GM19468 (cell line): Measurements from ENCODE around the gene CEP170.
"Not testable (repeated sequence)": the region's sequence is repeated elsewhere in the genome, so short reads cannot be mapped to it uniquely, and the experiment has no call there.

ENCODE experiments used
- ATAC-seq: cut with Tn5 transposase; IDR thresholded peaks from one replicate; pipeline ENCODE4 v1.9.1; 2021; ENCODE audit warnings: mild to moderate bottlenecking, moderate library complexity, moderate number of reproducible peaks; ENCODE audit not compliant: unreplicated experiment; ENCODE audit errors: extremely low read depth

CEP170 gene

DNA sequence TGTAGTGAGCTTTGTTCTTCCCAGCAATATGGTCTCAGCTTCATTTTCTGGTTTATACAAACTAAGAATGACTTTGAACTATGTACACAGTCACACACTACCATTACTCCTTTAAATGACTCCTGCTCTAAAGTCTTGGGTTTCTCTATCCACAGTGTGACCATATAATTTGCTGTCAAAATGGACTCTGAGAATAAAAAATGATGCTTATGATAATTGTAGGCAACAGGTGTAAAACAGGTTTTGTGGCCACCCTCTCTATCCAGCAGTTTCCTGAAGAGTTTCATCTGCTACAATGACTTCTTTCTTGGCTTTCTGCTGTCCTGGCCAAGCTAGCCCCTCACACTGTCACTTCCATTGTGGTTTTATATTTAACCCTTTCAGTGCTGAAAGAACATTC, 71.4 kb downstream of the CEP170 start:
- not testable (repeated sequence) for ATAC-seq

DNA sequence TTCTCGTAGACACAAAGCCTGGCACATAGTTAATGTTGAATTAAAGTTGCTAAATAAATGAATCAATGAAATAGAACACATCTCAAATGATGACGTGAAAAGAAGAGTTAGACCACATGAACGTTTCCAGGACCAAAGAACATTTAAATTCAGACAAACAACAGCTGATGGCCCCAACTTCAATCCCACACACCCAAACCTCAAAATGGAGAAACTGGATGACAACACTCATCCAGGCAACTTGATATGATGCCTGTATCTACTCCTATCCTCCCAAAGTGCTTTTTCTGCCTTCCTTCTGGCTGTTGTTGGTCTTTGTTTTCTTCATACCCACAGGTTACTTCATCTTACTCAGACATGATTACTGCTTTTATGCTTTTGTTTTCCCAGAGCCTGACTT, 71.9 kb downstream of the CEP170 start:
- not testable (repeated sequence) for ATAC-seq

DNA sequence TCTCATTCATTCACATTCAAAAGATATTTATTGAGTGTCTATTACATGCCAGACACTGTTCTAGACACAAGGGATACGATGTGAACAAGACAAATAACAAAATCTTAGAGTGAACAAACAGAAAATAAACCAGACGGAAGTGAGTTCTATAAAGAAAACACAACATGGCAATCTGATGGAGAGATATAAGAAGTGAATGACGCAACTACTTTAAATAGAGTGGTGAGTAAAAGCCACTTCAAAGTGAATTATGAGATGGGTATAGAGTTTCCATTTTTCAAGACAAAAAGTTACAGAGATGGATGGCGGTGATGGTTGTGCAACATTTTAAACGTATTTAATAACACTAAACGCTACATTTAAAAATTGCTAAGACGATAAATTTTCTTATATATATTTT, 75.4 kb downstream of the CEP170 start:
- ATAC-seq: no peak

DNA sequence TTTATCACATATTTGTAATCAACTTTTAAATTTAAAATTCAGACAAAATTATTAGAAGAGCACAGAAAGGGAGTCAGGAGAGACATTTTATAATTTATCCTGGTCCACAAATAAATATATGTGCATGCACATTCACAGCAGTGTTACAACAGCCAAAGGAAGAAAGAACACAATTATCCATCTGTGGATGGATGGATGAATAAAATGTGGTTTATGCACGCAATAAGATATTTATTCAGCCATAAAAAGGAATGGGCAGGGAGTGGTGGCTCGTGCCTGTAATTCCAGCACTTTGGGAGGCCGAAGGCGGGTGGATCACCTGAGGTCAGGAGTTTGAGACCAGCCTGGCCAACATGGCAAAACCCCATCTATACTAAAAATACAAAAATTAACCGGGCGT, 77.3 kb downstream of the CEP170 start:
- ATAC-seq: not testable (repeated sequence)

DNA sequence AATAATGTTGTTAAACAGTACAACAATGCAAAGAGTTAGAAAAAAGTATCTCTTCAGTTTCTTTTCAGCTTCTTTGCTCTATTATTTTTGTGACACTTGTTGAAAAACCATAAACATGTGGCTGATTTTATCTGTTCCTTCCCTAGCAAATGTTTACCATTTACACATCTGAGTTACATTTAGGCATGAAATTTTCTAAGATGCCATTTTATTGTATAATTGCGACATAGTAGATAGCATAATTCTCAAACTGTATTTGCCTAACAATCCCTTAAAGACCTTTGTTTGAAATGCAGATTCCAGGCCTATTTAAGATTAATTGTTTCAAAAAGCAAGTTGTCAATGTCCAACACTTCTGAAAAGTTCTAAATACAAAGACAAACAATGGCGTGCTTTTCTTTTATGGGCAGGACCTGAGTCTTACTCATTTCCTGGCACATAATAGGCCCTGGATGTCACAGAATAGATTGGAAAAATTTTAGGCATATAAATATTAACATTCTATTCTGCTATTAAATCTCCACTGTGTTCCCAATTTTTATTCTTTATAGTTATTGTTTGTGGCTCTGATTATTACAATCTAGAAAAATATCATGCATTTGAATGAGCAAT, 81.2 kb downstream of the CEP170 start:
- not testable (repeated sequence) for ATAC-seq

DNA sequence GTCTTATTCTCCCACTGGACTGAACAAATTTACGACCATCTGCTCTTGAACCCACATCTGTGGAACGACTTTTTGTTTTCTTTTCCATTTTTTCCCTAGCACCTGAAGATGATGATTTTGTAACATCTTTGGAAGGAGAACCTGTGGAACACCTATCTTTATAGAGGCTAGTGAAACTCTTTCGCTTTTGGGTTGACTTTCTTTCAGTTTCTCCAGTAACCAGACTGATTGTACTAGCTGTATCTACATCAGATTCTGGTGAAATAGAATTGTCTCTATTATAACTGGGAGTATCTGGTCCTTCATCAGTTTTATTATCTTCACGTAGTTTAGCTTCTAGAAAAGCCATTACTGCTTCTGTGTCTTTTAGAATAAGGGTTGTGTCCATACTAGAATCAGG, 90.2 kb downstream of the CEP170 start:
- not testable (repeated sequence) for ATAC-seq

DNA sequence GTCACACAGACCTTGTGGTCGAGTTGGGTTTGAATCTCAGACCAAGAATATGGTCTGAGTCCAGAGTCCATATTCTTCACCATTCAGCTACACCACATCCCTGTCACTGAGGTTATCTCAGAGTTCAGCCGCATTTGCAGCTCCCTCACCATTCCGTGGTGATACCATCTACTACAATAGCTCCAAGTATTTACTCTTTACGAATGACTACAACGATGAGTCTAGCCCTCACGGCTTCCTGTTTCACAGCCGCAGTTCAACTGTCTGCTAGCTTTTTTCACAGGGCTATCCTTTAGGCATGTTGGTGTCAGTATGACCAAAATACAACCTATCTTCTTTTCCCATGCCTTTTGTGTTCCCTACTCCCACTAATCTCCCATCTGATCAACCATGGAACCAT, 104.2 kb downstream of the CEP170 start:
- ATAC-seq: not testable (repeated sequence)

DNA sequence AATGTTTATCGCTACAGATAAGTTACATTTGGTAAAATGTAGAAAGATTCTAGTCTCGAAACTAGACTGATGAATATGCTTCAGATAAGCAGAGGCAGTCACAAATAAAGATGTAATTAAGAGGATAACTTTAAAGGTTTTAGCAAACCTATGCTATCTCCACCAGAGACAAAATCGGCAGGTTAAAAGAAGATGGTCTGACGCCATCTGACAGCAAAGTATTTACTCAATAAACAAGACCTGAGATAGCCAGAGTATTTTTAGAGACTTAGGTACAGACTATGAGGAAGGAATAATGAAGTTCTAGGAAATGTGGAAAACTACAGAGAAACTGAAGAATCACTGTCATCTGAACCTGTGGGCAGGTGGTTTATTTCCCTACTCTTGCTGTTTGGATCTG, 106.0 kb downstream of the CEP170 start:
- ATAC-seq: not testable (repeated sequence)

DNA sequence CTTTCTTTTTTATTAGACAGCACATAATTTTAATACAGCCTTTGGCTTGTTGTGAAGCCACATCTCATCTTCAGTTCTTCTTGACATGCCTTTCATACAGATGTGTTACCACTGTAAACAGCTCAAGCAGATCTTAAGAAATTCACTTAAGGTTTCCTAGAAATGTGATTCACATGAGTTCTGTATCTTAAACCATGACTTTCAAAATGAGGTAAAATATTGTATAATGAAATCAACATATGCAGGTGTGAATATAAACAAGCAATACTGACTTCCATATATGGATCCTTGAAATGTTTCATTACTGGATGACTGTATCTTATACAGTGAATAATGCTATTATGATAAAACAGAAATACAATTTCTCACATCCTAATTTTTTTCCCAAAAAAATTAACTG, 107.7 kb downstream of the CEP170 start:
- not testable (repeated sequence) for ATAC-seq

DNA sequence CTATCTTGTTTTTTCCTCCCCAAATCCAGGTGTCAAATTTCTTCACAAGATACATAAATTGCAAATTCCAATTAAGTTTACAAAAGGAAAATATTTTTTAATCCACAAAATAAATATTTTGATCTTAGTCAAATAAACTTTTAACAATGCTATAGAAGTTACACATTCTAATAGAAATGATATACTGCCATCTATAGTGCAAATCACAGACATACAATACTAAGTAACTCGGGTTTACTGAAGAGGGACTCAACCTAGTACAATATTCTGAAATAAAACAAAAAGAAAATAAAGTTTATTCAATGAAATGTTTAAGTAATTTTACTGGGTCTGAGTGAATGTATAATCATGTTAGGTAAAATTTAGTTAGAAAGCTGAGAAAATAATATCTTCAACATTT, 114.6 kb downstream of the CEP170 start:
- not testable (repeated sequence) for ATAC-seq

DNA sequence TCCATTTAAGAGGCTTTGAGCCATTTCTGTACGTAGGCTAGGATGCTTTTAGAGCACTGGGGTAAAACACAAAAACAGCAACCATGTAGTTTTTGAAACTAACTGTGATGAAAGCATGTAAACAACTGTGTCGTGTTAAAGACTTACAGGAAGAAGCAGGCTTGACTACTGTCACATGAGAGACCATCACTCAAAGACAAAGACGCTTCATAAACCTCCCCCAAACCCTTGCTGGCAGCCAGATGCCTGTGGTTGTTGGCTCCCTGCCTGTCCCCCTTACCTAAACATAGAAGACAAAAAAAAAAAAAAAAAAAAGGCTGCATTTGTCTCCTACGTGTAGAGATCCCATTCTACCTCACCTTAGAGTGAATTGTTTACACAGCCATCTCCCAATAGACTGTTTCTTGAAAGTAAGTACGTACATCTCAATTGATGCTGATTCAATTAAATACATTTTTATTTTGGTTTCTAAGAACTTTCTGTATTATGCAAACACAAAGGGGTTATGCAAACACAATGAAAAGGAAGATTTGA, 132.1 kb downstream of the CEP170 start:
- not testable (repeated sequence) for ATAC-seq

DNA sequence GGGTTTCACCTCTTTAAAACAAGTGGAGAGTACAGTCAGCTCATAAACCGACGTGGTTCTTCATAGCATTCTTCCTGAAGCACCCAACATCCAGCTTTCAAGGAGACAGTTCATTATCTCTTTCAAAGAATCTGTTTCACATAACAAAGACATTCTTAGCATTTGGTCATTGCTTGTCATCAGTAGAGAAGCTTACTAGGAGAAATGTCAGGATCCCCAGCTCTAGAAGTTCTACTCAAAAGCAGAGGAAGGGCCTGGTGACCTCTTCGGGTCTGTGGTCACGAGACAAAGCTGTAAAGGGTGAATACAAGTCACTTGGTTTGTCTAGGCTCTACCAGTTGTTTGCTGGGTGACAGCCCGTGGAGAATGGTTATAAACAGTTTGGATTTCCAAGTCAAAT, 133.1 kb downstream of the CEP170 start:
- ATAC-seq: not testable (repeated sequence)

DNA sequence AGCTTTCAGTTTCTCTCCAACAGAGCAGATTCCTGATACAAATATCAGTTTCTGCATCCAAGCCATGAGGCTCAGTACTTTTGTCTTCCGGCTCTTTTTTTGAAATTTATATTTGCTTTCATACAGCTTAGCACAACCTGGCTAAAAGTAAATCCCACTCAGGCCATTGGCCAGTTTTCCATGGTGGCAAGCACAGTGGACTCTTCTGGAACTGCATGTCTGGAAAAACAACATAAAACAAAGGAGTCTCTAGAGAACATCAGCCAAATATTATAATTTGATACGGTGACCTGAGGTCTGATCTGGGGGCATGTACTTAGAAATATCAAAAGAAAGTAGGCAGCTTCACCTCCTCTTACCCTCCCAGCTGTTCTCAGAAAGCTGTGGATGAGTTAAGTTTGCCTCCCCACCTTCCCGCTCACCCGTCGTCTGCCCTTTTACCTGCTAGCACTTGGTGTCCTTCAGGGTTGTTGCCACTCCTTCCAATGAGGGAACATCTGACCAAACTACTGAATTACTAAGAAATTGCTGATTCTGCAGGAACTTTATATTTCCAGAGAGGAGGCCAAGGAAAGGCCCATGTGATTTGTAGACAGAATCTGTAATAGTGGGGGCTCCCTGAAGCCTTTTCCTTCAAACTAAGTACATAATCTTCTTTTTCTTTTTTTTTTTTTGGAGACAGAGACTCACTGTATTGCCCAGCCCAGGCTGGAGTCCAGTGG, 136.3 kb downstream of the CEP170 start:
- not testable (repeated sequence) for ATAC-seq

DNA sequence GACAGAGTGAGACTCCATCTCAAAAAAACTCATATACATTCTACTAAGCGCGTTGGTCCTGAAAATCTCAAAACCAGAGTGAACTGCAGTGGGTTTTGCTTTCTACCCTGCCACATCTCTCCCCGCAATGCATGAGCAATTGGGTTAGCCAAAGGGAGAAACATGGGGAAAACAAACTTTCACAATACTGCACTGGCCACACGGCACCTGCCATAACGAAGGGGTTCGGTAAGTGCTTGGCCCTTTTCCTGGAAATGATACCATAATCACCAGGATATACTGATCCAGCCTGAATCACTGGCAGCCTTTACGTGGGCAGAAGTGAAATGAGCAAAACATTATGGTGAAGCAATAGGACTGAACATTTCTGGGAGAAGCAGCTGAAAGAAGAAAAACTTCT, 138.9 kb downstream of the CEP170 start:
- not testable (repeated sequence) for ATAC-seq

DNA sequence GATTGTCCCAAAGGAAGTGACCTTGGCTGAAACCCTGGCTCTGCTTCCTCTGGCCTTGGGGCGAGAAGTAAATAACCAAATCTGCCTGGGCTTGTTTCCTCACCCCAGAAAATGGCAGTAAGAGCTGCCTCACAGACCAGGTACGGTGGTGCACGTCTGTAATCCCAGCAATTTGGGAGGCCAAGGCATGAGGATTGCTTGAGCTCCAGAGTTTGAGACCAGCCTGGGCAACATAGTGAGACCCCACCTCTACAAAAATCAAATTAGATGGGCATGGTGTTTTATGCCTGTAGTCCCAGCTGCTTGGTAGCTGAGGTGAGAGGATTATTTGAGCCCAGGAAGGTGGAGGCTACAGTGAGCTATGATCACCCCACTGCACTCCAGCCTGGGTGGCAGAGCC, 140.3 kb downstream of the CEP170 start:
- ATAC-seq: not testable (repeated sequence)

DNA sequence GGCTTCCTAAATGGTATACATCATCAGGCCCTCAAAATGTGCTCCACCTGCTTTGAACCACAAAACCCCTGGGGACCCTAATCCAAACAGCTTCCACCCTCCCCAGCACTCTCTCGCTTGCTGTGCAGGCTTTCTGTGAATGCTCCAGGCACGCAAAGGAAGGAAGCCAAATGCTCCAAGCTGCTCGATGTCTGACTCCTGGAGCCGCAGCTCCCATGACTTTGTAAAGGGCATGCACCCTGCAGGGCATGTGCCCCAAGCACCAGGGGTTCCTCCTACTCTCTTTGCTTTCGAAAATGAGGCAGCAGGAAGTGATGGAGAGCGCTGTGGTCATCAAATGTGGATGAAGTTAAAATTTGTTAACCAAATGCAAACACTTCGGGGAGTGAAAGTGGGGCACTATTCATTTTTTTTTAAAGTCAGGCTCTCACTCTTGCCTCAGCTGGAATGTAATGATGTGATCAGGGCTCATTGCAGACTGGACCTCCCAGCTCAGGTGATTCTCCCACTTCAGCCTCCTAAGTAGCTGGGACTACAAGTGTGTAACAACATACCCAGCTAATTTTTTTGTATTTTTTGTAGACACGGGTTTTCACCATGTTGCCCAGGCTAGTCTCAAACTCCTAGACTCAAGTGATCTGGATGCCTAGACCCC, 140.9 kb downstream of the CEP170 start:
- peak; percentile 83 for ATAC-seq

DNA sequence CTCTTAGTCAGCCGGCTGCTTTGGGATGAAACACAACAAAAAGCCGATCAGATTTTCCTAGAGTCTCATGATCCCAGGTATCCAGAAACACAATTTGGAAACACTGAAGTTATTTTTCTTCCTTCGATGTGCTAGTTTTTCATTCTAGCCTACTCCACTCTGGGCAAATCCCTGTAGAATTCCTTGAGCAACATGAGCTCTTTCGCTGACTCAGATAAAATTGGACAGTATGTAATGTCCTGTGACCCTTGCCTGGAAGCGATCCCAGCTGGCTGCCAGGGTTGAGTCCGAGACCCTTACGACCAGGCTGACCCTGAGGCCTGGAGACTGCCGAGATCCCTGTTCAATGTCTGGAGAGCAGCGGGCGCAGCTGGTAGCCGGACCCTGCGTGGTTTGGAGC, 147.9 kb downstream of the CEP170 start:
- ATAC-seq: not testable (repeated sequence)

DNA sequence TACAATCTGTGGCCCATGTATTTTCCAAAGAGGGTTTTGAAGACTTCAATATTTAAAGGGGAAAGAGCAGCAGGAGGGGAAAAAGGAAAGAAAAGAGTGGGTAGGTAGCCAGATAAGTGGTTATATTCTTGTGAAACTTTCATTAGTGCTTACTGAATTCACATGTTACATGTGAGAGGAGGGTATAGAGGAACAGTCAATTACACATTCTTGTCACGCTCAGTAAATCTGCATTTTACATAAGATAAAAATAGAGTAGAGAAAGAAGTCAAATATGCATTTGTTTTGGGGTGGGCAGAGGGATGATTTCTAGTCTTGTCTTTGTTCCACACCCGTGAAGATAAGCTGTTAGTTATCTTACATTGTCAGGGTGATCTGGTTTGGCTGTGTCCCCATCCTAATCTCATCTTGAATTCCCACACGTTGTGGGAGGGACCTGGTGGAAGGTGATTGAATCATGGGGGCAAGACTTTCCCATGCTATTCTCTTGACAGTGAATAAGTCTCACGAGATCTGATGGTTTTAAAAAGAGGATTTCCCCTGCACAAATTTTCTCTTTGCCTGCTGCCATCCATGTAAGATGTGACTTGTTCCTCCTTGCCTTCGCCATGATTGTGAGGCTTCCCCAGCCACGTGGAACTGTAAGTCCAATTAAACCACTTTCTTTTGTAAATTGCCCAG, 149.3 kb downstream of the CEP170 start:
- not testable (repeated sequence) for ATAC-seq

DNA sequence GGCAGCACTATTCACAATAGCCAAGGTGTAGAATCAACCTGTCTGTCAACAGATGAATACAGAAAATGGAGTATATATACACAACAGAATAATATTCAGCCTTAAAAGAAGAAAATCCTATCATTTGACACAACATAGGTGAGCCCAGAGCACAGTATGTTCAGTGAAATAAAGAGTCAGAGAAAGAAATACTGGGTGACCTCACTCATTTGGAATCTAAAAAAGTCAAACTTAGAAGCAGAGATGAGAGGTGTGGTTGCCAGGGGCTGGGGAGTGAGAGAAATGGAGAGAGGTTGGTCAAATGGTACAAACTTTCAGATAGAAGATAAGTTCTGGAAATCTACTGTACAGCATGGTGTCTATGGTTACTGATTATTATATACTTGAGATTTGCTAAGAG, 150.0 kb downstream of the CEP170 start:
- ATAC-seq: not testable (repeated sequence)

DNA sequence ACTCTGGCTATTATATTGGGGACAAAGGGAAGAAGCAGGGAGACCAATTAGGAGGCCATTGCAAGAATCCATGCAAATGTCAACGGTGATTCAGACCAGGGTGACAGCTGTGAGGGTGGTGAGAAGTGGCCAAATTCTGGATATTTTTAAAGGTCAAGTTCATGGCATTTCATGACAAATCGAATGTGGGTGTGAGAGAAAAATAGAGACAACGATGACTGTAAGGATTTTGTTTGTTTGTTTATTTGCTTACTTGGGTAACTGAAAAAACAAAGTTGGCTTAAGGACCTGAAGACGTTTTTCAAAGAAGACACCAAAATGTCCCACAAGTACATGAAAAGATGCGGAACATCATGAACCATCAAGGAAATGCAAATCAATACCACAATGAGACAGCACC, 150.6 kb downstream of the CEP170 start:
- ATAC-seq: not testable (repeated sequence)
